ENCODE data around the gene MARCKS. TPM values are rescaled to one million over a fixed set of nuclear protein-coding genes. Genes with fewer than 3 reads are reported as not detected.

The MARCKS gene
- total RNA-seq, 1 donor: 535 TPM

DNA sequence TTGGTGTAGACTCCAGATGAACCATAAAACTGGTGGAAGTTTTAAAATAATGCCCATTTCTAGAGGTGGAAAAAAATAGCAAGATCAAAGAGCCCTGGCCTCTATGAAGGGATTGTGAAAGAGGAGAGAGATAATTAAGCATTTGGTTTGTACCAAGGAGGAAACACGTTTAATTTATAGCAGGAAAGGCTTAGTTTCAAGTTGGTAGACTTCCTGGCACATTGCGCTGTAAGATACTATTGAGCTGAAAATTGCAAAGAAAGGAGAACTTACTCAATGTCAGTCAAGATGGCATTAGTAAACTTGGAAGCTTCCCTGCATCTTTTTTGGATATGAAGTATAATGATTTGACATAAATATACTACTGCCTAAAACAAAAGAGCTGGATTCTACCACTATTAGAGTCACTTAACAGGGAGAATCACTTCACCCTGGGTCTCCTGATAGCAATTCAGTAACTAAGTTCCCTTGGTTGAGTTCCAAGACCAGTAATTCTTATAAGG, 24.4 kb downstream of the MARCKS start:
- no peak for DNase-seq (ENCODE audit: insufficient read length, low spot score, missing footprints)
- no peak overlapping the region for H2AFZ ChIP-seq (ENCODE audit: low read length)
- no peak overlapping the region for H3K4me2 ChIP-seq (ENCODE audit: insufficient read depth, low read length)
- TF ChIP-seq, protein P1, sequence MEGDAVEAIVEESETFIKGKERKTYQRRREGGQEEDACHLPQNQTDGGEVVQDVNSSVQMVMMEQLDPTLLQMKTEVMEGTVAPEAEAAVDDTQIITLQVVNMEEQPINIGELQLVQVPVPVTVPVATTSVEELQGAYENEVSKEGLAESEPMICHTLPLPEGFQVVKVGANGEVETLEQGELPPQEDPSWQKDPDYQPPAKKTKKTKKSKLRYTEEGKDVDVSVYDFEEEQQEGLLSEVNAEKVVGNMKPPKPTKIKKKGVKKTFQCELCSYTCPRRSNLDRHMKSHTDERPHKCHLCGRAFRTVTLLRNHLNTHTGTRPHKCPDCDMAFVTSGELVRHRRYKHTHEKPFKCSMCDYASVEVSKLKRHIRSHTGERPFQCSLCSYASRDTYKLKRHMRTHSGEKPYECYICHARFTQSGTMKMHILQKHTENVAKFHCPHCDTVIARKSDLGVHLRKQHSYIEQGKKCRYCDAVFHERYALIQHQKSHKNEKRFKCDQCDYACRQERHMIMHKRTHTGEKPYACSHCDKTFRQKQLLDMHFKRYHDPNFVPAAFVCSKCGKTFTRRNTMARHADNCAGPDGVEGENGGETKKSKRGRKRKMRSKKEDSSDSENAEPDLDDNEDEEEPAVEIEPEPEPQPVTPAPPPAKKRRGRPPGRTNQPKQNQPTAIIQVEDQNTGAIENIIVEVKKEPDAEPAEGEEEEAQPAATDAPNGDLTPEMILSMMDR (IDR thresholded peaks at IDR 0.05; ENCODE audit: extremely low read depth, low read depth, low read length): no peak
- H3K9me3 ChIP-seq (ENCODE audit: low read depth, low read length): no peaks in the 10 kb centered on the region
- no peaks in the 10 kb centered on the region for H3K79me2 ChIP-seq (ENCODE audit: insufficient read depth, low read length)
- no peaks in the 10 kb centered on the region for H3K27me3 ChIP-seq (ENCODE audit: insufficient read depth, low read length)
- H3K4me3 ChIP-seq (ENCODE audit: insufficient read depth, low read length): no peak overlapping the region
- H3K27ac ChIP-seq (ENCODE audit: low read depth, low read length): no peak overlapping the region
- no peaks in the 10 kb centered on the region for H3K36me3 ChIP-seq (ENCODE audit: insufficient read depth, low read length)
- H3K4me1 ChIP-seq (ENCODE audit: insufficient read depth, low read length): peaks cover 8% of the 10 kb centered on the region
- no peaks in the 10 kb centered on the region for H4K20me1 ChIP-seq (ENCODE audit: insufficient read depth, low read length)

GRCh38 chr6:113882336-113883022, 25.3 kb downstream of the MARCKS start:
- H3K36me3 ChIP-seq (ENCODE audit: insufficient read depth, low read length): no peaks in the 10 kb centered on the region
- H3K4me3 ChIP-seq (ENCODE audit: insufficient read depth, low read length): no peak overlapping the region
- TF ChIP-seq, protein P1 (IDR thresholded peaks at IDR 0.05; ENCODE audit: extremely low read depth, low read depth, low read length): no peak
- DNase-seq (ENCODE audit: insufficient read length, low spot score, missing footprints): no peak
- no peak overlapping the region for H3K27ac ChIP-seq (ENCODE audit: low read depth, low read length)
- no peak overlapping the region for H3K4me2 ChIP-seq (ENCODE audit: insufficient read depth, low read length)
- peaks cover 8% of the 10 kb centered on the region for H3K4me1 ChIP-seq (ENCODE audit: insufficient read depth, low read length)
- no peaks in the 10 kb centered on the region for H3K79me2 ChIP-seq (ENCODE audit: insufficient read depth, low read length)
- H4K20me1 ChIP-seq (ENCODE audit: insufficient read depth, low read length): no peaks in the 10 kb centered on the region
- no peak overlapping the region for H2AFZ ChIP-seq (ENCODE audit: low read length)
- no peaks in the 10 kb centered on the region for H3K27me3 ChIP-seq (ENCODE audit: insufficient read depth, low read length)
- H3K9me3 ChIP-seq (ENCODE audit: low read depth, low read length): no peaks in the 10 kb centered on the region

GRCh38 chr6:113884011-113884410, 26.9 kb downstream of the MARCKS start:
- H4K20me1 ChIP-seq (ENCODE audit: insufficient read depth, low read length): no peaks in the 10 kb centered on the region
- TF ChIP-seq, protein P1 (IDR thresholded peaks at IDR 0.05; ENCODE audit: extremely low read depth, low read depth, low read length): no peak
- H3K27ac ChIP-seq (ENCODE audit: low read depth, low read length): no peak overlapping the region
- no peak for DNase-seq (ENCODE audit: insufficient read length, low spot score, missing footprints)
- H3K79me2 ChIP-seq (ENCODE audit: insufficient read depth, low read length): no peaks in the 10 kb centered on the region
- H3K27me3 ChIP-seq (ENCODE audit: insufficient read depth, low read length): no peaks in the 10 kb centered on the region
- H3K9me3 ChIP-seq (ENCODE audit: low read depth, low read length): no peaks in the 10 kb centered on the region
- no peak overlapping the region for H3K4me3 ChIP-seq (ENCODE audit: insufficient read depth, low read length)
- no peak overlapping the region for H3K4me2 ChIP-seq (ENCODE audit: insufficient read depth, low read length)
- no peak overlapping the region for H2AFZ ChIP-seq (ENCODE audit: low read length)
- no peaks in the 10 kb centered on the region for H3K36me3 ChIP-seq (ENCODE audit: insufficient read depth, low read length)
- peaks cover 6% of the 10 kb centered on the region for H3K4me1 ChIP-seq (ENCODE audit: insufficient read depth, low read length)

DNA sequence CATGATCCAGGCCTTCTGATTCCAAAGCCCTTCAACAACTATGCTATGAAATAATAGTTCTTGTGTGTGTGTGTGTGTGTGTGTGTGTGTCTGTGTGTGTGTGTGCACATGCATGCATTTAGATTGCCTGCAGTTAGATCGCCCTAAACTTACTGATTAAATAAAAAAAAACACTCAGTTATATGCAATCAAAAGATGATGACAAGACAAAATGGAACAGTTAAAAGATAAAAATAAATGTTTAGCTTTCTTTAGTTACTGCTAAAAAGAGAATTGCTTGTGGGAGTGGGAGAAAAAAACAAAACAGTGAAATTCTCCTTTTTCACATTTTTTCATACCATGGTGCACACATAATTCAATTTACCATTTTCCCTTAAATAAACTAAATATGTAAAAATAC, 29.4 kb downstream of the MARCKS start:
- Histone ChIP-seq H2AFZ (ENCODE audit: low read length) (no peak overlapping the region), H3K79me2 (ENCODE audit: insufficient read depth, low read length) (no peaks in the 10 kb centered on the region), H3K36me3 (ENCODE audit: insufficient read depth, low read length) (no peaks in the 10 kb centered on the region), H3K27ac (ENCODE audit: low read depth, low read length) (no peak overlapping the region), H3K27me3 (ENCODE audit: insufficient read depth, low read length) (no peaks in the 10 kb centered on the region), H3K4me3 (ENCODE audit: insufficient read depth, low read length) (no peak overlapping the region), H3K9me3 (ENCODE audit: low read depth, low read length) (no peaks in the 10 kb centered on the region), H3K4me1 (ENCODE audit: insufficient read depth, low read length) (no peaks in the 10 kb centered on the region), H4K20me1 (ENCODE audit: insufficient read depth, low read length) (no peaks in the 10 kb centered on the region), H3K4me2 (ENCODE audit: insufficient read depth, low read length) (no peak overlapping the region)
- no peak for DNase-seq (ENCODE audit: insufficient read length, low spot score, missing footprints)
- TF ChIP-seq, protein P1 (IDR thresholded peaks at IDR 0.05; ENCODE audit: extremely low read depth, low read depth, low read length): no peak

Measured in osteoblast (primary cell).